Coronary artery (tissue), 2 donors: ENCODE measurements around the gene MSANTD3.

Experiments used
- DNase-seq: peaks from one replicate; pipeline ENCODE4 v3.0.0-alpha.2; 2017; ENCODE audit warnings: low spot score
- H3K27ac ChIP-seq, 2 donors: fragments of 200-600 bp; sonication (generic); one replicate each; pipeline ENCODE4 v1.5.1; 2016 to 2019
- H3K4me3 ChIP-seq: fragments of 200-600 bp; sonication (generic); 2 replicates; pipeline ENCODE4 v1.5.1; 2016; ENCODE audit warnings: mild to moderate bottlenecking, moderate library complexity
- CTCF ChIP-seq: fragments of 200-600 bp; sonication (generic); IDR thresholded peaks from one replicate; pipeline ENCODE4 v1.5.1; 2019; ENCODE audit warnings: antibody characterized with exemption

Gene MSANTD3

GRCh38 chr9:100466171-100466828 is 39.4 kb downstream of the MSANTD3 start:
- no peak overlapping the region for H3K27ac ChIP-seq
- TF ChIP-seq CTCF = no peak
- no peak for DNase-seq

GRCh38 chr9:100466829-100467221 is 39.9 kb downstream of the MSANTD3 start:
- TF ChIP-seq CTCF = no peak
- Histone ChIP-seq H3K27ac (no peak overlapping the region), H3K4me3 (no peak overlapping the region)
- no peak for DNase-seq

More at GRCh38 chr9:100466171-100466828, 39.4 kb downstream of the MSANTD3 start:
- no peak overlapping the region for H3K4me3 ChIP-seq

GRCh38 chr9:100468041-100468440 is 41.1 kb downstream of the MSANTD3 start:
- Histone ChIP-seq H3K27ac (no peak overlapping the region), H3K4me3 (no peak overlapping the region)
- TF ChIP-seq CTCF = no peak
- DNase-seq = no peak

GRCh38 chr9:100472268-100472667 is 45.3 kb downstream of the MSANTD3 start:
- TF ChIP-seq CTCF = no peak
- no peak for DNase-seq
- H3K4me3 ChIP-seq = no peak overlapping the region

GRCh38 chr9:100472788-100473275 is 45.9 kb downstream of the MSANTD3 start, which contains the start of gene TMEFF1:
TSS of gene TMEFF1 (plus strand) at chr9:100473149. CDS start at chr9:100473545, 396 bp downstream.
- Histone ChIP-seq H3K27ac (no peak within 1 kb of the TSS), H3K4me3 (peak within 1 kb of the TSS; percentile 73)
- TF ChIP-seq CTCF = no peak
- DNase-seq = no peak

More at GRCh38 chr9:100472268-100472667, 45.3 kb downstream of the MSANTD3 start:
- H3K27ac ChIP-seq = no peak overlapping the region

GRCh38 chr9:100473276-100474081 is 46.5 kb downstream of the MSANTD3 start:
- H3K4me3 ChIP-seq = peak overlapping the region; percentile 73
- DNase-seq = no peak
- no peak for TF ChIP-seq CTCF
- no peak overlapping the region for H3K27ac ChIP-seq
